Testis (tissue), 3 donors: ENCODE measurements around the gene LSMEM2. TPM values are rescaled to one million over a fixed set of nuclear protein-coding genes. Genes with fewer than 3 reads are reported as not detected.
A peak's percentile ranks its signal among the peaks of the same experiment; 100 is the strongest.

Experiments used
- DNase-seq: peaks from one replicate; pipeline ENCODE4 v3.0.0-alpha.2; 2019
- H3K27ac ChIP-seq, 2 donors: fragments of 200-600 bp; sonication (generic); one replicate each; pipeline ENCODE4 v1.5.1; 2019
- H3K27me3 ChIP-seq: fragments of 200-600 bp; sonication (generic); one replicate; pipeline ENCODE4 v1.5.1; 2019
- H3K36me3 ChIP-seq: fragments of 200-600 bp; sonication (generic); one replicate; pipeline ENCODE4 v1.5.1; 2017; ENCODE audit warnings: low read depth; ENCODE audit errors: missing control alignments
- H3K4me1 ChIP-seq: fragments of 200-600 bp; sonication (generic); one replicate; pipeline ENCODE4 v1.5.1; 2019
- H3K4me3 ChIP-seq, 2 donors: fragments of 200-600 bp; sonication (generic); one replicate each; pipeline ENCODE4 v1.5.1; 2017 to 2019
- H3K9me3 ChIP-seq: fragments of 200-600 bp; sonication (generic); one replicate; pipeline ENCODE4 v1.5.1; 2017
- CTCF ChIP-seq, 3 experiments: fragments of 450-650 bp in 2 of 3; fragments of 200-600 bp in 1 of 3; sonication (generic) in 1 of 3; IDR thresholded peaks; one replicate each; pipeline ENCODE4 v1.5.1; 2016 to 2019; ENCODE audit warnings: antibody characterized with exemption in 3 of 3, mild to moderate bottlenecking in 2 of 3, moderate library complexity in 1 of 3
- POLR2A ChIP-seq: fragments of 450-650 bp; IDR thresholded peaks from one replicate; pipeline ENCODE4 v1.6.1; 2017; ENCODE audit warnings: antibody characterized with exemption, mild to moderate bottlenecking, moderate library complexity
- WGBS, 2 donors: methylation state at CpG; one replicate each; pipeline ENCODE4 v1.1.5; 2018; 5-methylcytosine and 5-hydroxymethylcytosine counted together
- intact Hi-C: fragments of 100-400 bp; cut with DNase I; formaldehyde crosslinking; loops from one replicate; pipeline ENCODE4 v1.15.1; 2023; ENCODE audit warnings: low total_unique reads
- polyA plus RNA-seq: library from polyadenylated mRNA; stranded (reverse); fragments of 350-450 nt; fragmentation: Illumina TruSeq; extraction: RNeasy Lipid Tissue Mini Kit (QIAGEN cat#74804); gene quantifications from one replicate; pipeline ENCODE4 v1.2.3, GENCODE V29; 2014; ENCODE audit warnings: low read depth, low replicate concordance; ENCODE audit not compliant: insufficient read depth
- total RNA-seq, 2 donors: library from RNA; depleted of rRNA; stranded (reverse); fragments of >200 nt; gene quantifications; one replicate each; pipeline ENCODE4 v1.2.3, GENCODE V29; 2016

Gene LSMEM2
- total and polyA plus RNA-seq, 3 donors from 2014 or later = 1.5 to 3.2 (median 2.6) TPM

DNA sequence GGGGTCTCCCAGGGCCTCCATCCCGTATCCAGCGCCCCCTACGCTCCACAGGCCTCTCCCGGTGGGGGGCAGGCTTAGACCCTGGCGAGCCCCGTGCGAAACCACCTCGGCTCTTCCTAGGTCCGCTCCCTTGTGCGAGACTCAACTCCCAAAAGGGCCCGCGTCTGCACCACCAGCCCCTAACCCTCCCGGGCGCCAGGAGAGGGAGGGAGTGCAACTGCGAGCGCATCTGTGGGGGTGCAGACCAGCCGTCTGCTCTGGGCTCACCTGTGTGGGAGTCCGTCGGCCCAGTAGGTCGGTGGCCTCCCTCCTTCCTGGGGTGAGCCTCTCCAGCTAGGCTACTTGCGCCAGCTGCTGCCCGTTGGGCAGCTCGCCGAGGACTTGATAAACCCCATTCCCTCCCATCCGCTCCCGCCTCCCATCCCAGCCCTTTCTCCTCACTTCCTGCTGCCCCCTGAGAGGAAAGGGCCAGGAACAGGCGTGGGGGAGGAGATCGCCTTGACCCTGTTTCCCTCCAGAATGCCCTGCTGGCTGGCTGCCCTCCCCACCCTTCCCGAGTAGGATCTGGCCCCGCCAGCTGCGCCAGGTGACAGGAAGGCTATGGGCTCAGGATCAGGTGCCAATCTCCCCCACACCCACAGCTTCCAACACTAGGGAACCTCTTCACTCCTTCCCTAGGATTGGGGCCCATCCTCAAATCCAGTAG, 43.7 kb downstream of the LSMEM2 start, which contains the start of gene HYAL2:
Gene HYAL2, minus strand, starts transcription at position 360 of the 706 bp plus-strand sequence. CDS start 2,256 bp downstream, outside the sequence.
- intact Hi-C loops = loop anchor here (10.0 kb wide), 1 partner anchor 68 kb away; no protein-coding TSS in a partner anchor
- Histone ChIP-seq H3K27me3 (no peaks in the 10 kb centered on the region), H3K36me3 (no peaks in the 10 kb centered on the region), H3K9me3 (no peaks in the 10 kb centered on the region), H3K4me1 (peaks cover 52% of the 10 kb centered on the region), H3K27ac (peak within 1 kb of the TSS; percentile 93 to 96), H3K4me3 (peak within 1 kb of the TSS; percentile 76 to 82)
- WGBS, 2 donors = 3 to 8% methylated on average over 6 to 31 of the region's 31 CpGs
- peak; percentile 64 for DNase-seq
- TF ChIP-seq CTCF (IDR thresholded peaks at IDR 0.05) = no peak
- no peak for TF ChIP-seq POLR2A

DNA sequence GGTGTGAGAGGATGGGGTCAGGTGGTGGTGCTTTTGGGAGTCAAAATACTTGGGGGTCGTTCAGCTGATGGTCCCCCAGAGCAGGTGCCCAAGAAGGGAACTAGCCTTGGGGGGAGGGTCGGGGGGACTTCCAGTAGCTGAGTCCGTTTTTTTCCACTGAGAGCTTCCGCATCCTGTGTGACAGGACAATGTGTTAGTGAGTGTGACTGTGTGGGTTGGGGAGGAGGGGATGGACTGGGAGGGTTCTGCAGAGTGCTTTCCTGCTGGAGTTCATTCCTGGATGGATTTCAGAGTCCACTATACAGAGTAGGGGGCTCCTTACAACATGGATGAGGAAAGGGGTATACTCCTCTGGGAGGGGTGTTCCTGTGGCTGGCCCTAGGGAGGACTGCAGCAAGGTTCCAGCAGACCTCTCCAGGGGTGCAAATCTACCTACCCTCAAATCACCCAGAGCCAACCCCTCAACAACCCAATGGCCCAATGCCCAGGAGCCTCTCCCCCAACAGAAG, 44.3 kb downstream of the LSMEM2 start:
- 25 to 31% methylated on average over 4 of the region's 4 CpGs for WGBS, 2 donors
- no peaks in the 10 kb centered on the region for H3K27me3 ChIP-seq
- H3K27ac ChIP-seq = peak overlapping the region; percentile 93 to 96
- H3K36me3 ChIP-seq = no peaks in the 10 kb centered on the region
- H3K4me1 ChIP-seq = peaks cover 48% of the 10 kb centered on the region
- intact Hi-C loops = loop anchor here (10.0 kb wide), 1 partner anchor 68 kb away; no protein-coding TSS in a partner anchor
- no peaks in the 10 kb centered on the region for H3K9me3 ChIP-seq
- H3K4me3 ChIP-seq = no peak overlapping the region
- no peak for DNase-seq
- TF ChIP-seq POLR2A (no peak), CTCF (IDR thresholded peaks at IDR 0.05) (no peak)

- peak overlapping the region in 1 of 2 donors; percentile 96 for H3K27ac ChIP-seq
- 56% methylated on average over 4 to 5 of the region's 5 CpGs for WGBS, 2 donors
- H3K4me1 ChIP-seq = peaks cover 52% of the 10 kb centered on the region
- DNase-seq = no peak
- no peaks in the 10 kb centered on the region for H3K36me3 ChIP-seq
- TF ChIP-seq POLR2A (no peak), CTCF (IDR thresholded peaks at IDR 0.05) (no peak)
- H3K4me3 ChIP-seq = no peak overlapping the region
- H3K9me3 ChIP-seq = no peaks in the 10 kb centered on the region
- H3K27me3 ChIP-seq = no peaks in the 10 kb centered on the region
- intact Hi-C loops = loop anchor here (10.0 kb wide), 1 partner anchor 69 kb away; no protein-coding TSS in a partner anchor
Observed at GRCh38 chr3:50323614-50324199, 44.8 kb downstream of the LSMEM2 start.

GRCh38 chr3:50324351-50325112, 45.6 kb downstream of the LSMEM2 start:
- Histone ChIP-seq H3K4me3 (no peak overlapping the region), H3K9me3 (no peaks in the 10 kb centered on the region), H3K36me3 (no peaks in the 10 kb centered on the region), H3K4me1 (peaks cover 52% of the 10 kb centered on the region), H3K27ac (peak overlapping the region in 1 of 2 donors; percentile 96), H3K27me3 (no peaks in the 10 kb centered on the region)
- peak; percentile 78 for DNase-seq
- WGBS, 2 donors = 32 to 52% methylated on average over 2 to 4 of the region's 4 CpGs
- TF ChIP-seq POLR2A (no peak), CTCF (IDR thresholded peaks at IDR 0.05) (peak; percentile 69 to 83 (median 77))
- intact Hi-C loops = loop anchor here (10.0 kb wide), 1 partner anchor 70 kb away; no protein-coding TSS in a partner anchor
